ENCODE data around the gene KRTCAP2.
A peak's percentile ranks its signal among the peaks of the same experiment; 100 is the strongest.
"Not testable (repeated sequence)": the region's sequence is repeated elsewhere in the genome, so short reads cannot be mapped to it uniquely, and the experiment has no call there.

The KRTCAP2 gene

DNA sequence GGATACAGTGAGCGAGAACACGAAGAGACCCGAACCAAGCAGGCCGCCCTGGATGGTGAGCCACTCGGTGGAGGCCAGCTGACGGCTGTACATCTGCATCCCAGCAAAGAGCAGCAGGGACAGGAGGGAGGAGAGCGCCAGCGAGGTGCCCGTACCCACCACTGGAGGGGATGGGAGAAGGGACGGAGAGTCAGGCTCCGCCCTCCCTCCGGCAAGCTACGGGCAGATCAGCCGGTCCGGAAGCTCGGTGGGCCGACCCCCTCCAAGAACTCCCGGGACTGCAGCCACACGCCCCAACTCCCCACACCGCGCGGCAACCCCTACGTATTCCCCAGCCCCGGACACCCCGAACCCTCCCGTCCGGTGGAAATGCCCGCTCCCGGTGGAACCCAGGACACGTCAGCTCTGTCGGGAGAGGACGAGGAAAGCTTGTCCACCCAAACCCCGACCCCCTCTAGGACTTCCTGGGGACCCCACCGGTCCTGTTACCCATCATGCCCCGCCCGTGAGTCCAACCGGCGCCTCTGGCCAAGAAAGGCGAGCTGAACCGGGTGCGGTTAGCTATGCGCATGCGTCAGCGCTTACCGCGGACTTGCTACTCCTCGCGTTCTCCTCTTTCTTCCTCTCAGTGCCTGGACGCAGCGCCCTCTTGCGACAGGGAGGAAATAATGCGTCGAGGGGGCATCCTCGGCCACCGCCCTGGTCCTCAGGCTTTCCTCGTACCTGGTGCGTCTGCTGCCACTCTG, at the start of gene KRTCAP2:
Gene KRTCAP2, minus strand, starts transcription at position 573 of the 746 bp plus-strand sequence. Its CDS starts 80 bp downstream, at position 493.
- Mint-ChIP-seq H3K36me3 (ENCODE audit: low read depth) (peaks cover 47% of the 10 kb centered on the region), H3K27me3 (ENCODE audit: low read depth) (no peaks in the 10 kb centered on the region), H3K4me1 (ENCODE audit: low read depth) (peaks cover 55% of the 10 kb centered on the region), H3K27ac (peak within 1 kb of the TSS; percentile 98), H3K4me3 (peak within 1 kb of the TSS; percentile 95), H3K9me3 (no peaks in the 10 kb centered on the region)
- peak; percentile 95 for DNase-seq (ENCODE audit: low spot score)

DNA sequence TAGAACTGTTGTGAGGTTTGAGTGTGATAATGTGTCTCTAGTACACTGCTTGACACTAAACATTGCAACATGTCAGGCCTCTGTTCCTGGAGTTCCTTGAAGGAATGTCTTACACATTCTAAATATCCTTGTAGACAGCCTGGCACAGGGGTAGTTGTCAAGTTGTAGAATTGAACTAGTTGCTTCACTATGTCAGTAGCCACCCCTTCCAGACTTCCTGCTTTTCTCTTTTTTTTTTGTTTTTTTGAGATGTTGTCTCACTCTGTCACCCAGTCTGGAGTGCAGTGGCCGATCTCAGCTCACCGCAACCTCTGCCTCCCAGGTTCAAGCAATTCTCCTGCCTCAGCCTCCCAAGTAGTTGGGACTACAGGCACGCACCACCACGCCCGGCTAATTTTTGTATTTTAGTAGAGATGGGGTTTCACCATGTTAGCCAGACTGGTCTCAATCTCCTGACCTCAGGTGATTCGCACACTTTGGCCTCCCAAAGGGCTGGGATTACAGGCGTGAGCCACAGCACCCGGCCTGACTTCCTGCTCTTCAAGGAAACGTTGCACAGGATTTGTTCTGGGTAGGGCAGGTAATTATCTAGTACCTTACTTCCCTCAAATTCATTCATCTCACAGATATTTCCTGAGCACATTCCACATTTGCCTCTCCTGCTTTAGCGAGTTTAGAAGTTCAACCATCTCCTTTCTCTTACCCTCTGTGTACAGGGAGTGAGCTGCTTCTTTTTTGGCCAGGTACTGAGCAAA, 47.3 kb upstream of the KRTCAP2 start:
- Mint-ChIP-seq H3K36me3 (ENCODE audit: low read depth) (peaks cover 10% of the 10 kb centered on the region), H3K27ac (peak overlapping the region; percentile 81), H3K4me1 (ENCODE audit: low read depth) (peaks cover 19% of the 10 kb centered on the region)
- not testable (repeated sequence) for H3K27me3 Mint-ChIP-seq (ENCODE audit: low read depth); DNase-seq (ENCODE audit: low spot score); H3K9me3 Mint-ChIP-seq; H3K4me3 Mint-ChIP-seq

DNA sequence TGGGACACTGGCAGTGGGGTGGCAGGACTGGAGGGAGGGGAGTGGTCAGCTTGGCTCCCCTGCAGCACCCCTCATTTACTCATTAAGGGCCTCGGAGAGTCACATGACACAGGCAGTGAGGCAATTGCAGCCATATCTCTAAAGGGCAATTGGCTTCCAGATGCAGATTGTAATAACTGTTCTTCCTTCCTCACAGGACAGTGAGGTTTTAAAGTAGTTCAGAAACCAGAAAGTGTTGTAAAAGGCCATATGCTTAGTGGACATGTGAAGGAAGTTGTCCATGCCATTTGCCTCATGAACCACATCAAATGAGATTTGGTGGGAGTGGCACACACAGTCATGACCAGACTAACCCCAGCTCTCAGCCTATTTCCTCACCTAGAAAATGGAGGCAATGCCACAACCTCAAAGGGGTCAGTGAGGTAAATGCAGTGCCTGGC, 46.5 kb upstream of the KRTCAP2 start:
- Mint-ChIP-seq H3K27me3 (ENCODE audit: low read depth) (no peaks in the 10 kb centered on the region), H3K4me3 (peak overlapping the region; percentile 29), H3K27ac (peak overlapping the region; percentile 81), H3K36me3 (ENCODE audit: low read depth) (peaks cover 15% of the 10 kb centered on the region), H3K9me3 (no peaks in the 10 kb centered on the region), H3K4me1 (ENCODE audit: low read depth) (peaks cover 20% of the 10 kb centered on the region)
- no peak for DNase-seq (ENCODE audit: low spot score)

DNA sequence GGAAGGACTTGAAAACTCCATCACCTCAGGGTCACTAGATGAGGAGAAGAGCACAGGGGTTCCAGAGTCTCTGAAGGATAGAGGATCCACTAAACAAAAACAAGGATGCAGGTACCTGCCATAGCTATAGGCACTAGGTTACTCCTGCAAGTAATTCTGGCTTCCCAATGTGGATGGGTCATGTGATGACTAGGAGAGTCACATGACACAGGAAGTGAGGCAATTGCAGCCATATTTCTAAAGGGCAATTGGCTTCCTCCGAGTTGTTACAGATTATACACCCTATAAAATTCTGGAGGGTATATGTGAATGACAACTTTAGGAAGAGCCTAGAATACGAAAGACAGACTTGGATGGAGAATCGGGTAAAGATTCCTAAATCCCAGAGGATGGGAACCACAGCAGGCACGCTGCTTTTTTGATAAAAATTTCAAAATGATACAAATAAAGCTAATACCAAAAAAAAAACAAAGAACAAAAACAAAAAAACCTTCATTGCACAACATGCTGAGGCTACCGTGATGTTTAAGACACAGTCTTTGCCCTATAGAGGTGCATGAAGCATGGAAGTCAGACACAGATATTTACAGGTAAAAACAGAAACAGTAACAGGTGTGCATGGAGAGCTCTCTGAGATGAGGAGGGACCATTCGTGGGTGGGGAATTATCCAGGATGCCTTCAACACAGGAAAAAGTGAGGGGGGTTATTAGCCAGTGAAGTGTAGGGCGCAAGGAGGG, 45.9 kb upstream of the KRTCAP2 start:
- DNase-seq (ENCODE audit: low spot score), result no peak
- H3K27ac Mint-ChIP-seq, result peak overlapping the region; percentile 81
- H3K36me3 Mint-ChIP-seq (ENCODE audit: low read depth), result peaks cover 11% of the 10 kb centered on the region
- peak overlapping the region; percentile 29 for H3K4me3 Mint-ChIP-seq
- peaks cover 20% of the 10 kb centered on the region for H3K4me1 Mint-ChIP-seq (ENCODE audit: low read depth)
- no peaks in the 10 kb centered on the region for H3K9me3 Mint-ChIP-seq
- no peaks in the 10 kb centered on the region for H3K27me3 Mint-ChIP-seq (ENCODE audit: low read depth)

DNA sequence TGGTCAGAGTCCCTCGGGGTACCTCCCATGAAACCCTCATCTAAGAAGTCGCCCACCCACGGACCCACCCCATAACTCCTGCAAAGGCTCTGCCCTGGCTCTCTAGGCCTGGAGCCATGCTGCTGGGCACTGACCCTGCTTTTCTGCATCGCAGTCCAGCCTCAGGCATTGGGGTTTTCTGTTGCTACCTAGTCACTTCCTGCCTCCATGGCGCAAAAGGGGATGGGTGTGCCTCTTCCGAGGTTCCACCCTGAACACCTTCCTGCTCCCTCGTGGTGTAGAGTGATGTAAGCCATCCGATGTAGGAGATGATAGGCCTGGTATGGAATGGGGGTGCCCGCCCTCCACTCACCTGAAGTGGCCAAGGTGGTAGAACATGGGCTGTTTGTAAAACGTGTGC, 41.6 kb upstream of the KRTCAP2 start:
- H3K27me3 Mint-ChIP-seq (ENCODE audit: low read depth); DNase-seq (ENCODE audit: low spot score); H3K4me3 Mint-ChIP-seq; H3K9me3 Mint-ChIP-seq: not testable (repeated sequence)
- peaks cover 17% of the 10 kb centered on the region for H3K36me3 Mint-ChIP-seq (ENCODE audit: low read depth)
- peak overlapping the region; percentile 78 for H3K27ac Mint-ChIP-seq
- H3K4me1 Mint-ChIP-seq (ENCODE audit: low read depth), result peaks cover 20% of the 10 kb centered on the region

DNA sequence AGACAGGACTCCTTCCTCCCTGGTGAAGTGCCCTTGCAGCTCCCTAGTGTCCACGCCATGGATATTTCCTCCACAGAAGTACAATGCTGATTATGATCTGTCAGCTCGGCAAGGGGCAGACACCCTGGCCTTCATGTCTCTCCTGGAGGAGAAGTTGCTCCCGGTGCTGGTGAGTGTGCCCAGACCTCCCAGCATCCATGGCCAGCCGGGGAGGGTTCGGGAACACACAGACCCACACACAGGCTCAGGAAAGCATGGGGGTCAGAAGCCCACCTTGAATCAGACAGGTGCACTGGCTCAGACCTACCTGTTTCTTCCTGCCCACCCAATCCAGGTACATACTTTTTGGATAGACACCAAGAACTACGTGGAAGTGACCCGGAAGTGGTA, 38.9 kb upstream of the KRTCAP2 start:
- not testable (repeated sequence) for H3K4me3 Mint-ChIP-seq; H3K27me3 Mint-ChIP-seq (ENCODE audit: low read depth); H3K27ac Mint-ChIP-seq; H3K9me3 Mint-ChIP-seq; DNase-seq (ENCODE audit: low spot score)
- Mint-ChIP-seq H3K4me1 (ENCODE audit: low read depth) (peaks cover 24% of the 10 kb centered on the region), H3K36me3 (ENCODE audit: low read depth) (peaks cover 14% of the 10 kb centered on the region)

DNA sequence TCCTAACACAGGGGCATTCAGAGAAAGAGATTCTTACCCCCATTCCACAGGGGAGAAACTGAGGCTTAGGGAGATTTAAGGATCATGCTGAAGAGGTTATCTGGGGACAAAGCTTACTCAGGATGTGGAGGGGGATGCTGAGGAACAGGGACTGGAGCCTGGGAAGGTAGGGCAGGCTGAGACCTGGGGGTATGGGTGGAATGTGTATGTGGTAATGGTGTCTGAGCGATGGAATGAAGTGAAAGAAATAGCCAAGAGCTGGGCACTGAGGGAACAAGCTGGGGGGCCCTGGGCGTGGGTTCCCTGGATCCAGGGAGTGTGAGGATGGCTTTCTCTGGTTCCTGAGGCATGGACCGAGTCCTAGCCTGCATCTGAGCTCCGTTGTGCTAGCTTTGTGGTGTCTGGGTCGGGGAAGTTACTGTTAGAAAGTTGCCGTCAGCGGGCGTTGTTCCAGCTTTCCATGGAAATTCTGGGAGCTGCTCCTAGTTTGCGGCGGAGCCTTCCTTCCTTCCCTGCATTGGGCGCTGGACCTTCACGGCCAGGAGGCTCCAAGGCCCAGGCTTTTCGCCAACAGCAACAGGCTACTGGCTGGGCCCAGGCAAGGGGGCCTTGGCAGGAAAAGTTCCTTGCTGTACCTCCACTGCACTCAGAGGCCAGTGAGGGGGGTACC, 38.4 kb upstream of the KRTCAP2 start:
- H3K4me3 Mint-ChIP-seq; H3K27me3 Mint-ChIP-seq (ENCODE audit: low read depth); H3K27ac Mint-ChIP-seq: not testable (repeated sequence)

DNA sequence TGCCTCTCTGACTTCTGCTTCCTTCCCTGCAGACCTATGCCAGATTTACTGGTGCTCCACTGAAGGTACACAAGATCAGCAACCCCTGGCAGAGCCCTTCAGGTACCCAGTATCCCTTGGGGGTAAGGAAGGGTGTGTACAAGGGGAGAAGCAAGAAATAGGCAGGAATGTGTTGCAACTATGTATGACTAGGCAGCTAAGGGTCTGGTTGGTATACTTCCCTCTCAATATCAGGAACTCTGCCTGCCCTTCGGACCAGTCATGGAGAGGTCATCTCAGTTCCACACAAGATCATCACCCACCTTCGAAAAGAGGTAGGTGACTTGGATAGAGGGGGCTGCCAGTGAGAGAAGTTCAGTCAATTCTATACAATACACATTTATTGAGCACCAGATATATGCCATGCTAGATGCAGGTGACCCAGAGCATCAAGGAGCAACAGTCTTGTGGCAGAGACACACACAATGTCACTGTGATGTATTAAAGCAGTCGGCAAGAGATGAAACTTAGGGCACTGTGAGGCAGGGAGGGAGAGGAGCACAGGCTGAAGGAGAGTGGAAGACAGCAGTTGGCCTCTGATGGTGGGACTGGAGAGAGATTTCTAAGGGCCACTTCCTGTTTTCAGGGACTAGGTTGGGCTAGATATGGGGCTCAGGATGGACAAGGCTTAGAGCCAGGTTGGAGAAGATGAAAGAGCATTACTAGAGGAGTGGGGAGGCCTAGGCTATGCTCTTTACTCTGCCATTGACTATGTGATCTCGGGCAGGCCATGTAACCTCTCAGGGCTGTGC, 37.4 kb upstream of the KRTCAP2 start:
- Mint-ChIP-seq H3K4me1 (ENCODE audit: low read depth) (peaks cover 28% of the 10 kb centered on the region), H3K27ac (no peak overlapping the region), H3K36me3 (ENCODE audit: low read depth) (peaks cover 12% of the 10 kb centered on the region), H3K27me3 (ENCODE audit: low read depth) (no peaks in the 10 kb centered on the region), H3K4me3 (peak overlapping the region; percentile 42), H3K9me3 (no peaks in the 10 kb centered on the region)
- no peak for DNase-seq (ENCODE audit: low spot score)

More for the DNA sequence above, 38.4 kb upstream of the KRTCAP2 start:
- Mint-ChIP-seq H3K36me3 (ENCODE audit: low read depth) (peaks cover 14% of the 10 kb centered on the region), H3K4me1 (ENCODE audit: low read depth) (peaks cover 28% of the 10 kb centered on the region)
- not testable (repeated sequence) for H3K9me3 Mint-ChIP-seq; DNase-seq (ENCODE audit: low spot score)

DNA sequence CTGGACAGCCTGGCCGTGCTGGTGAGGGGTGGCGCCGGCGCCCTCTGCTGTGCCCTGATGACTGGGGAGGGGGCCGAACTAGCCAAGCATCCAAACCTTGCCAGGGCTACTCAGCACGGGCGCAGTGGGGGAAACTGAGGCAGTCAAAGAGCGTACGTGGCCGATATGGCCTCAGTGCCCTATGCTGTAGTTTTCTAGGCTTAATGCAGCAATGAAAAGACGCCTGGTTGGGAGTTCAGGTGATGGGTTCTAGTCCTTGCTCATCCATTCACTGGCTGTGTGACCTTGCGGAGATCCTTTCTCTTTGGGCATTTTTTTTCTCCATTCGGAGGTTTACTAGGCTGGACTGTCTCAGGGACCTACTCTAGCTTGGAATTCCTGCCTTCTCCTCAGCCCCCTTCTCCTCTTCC, 36.2 kb upstream of the KRTCAP2 start:
- Mint-ChIP-seq H3K27ac (peak overlapping the region; percentile 91), H3K4me3 (peak overlapping the region; percentile 95), H3K4me1 (ENCODE audit: low read depth) (peaks cover 25% of the 10 kb centered on the region), H3K36me3 (ENCODE audit: low read depth) (peaks cover 7% of the 10 kb centered on the region), H3K27me3 (ENCODE audit: low read depth) (no peaks in the 10 kb centered on the region), H3K9me3 (no peaks in the 10 kb centered on the region)
- no peak for DNase-seq (ENCODE audit: low spot score)

DNA sequence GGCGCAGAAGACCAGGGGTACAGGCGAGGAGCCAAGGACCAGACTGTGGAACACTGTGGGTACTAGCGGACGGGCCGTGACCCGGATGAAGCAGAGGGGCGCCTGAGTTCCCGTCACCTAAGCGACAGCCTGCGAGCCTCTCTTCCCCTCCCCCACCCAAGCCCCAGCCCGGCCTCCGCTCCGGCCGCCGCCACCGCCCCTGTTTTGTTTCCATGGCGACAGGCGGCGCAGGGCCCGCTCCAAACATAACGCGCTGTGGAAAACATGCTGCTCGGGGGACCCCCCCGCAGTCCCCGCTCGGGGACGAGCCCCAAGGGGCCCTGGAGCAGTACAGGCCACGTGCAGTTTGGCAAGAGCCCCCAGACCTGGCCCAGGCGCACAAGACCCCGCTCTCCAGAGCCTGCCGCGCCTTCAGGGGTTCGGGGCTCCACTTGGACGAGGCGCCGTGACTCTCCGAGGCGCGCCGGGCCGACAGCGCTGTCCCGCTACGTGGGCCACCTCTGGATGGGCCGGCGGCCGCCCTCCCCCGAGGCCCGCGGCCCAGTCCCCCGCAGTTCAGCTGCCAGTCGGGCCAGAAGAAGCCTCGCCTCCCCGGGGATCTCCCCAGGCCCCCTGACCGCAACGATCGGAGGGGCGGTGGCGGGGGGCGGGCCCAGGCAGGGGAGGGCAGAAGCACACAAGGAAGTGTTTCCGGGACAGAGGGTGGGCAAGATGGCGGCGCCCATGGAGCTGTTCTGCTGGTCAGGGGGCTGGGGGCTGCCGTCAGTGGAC, 35.6 kb upstream of the KRTCAP2 start, which contains the start of gene MTX1:
Gene MTX1, plus strand, starts transcription at position 155 of the 771 bp plus-strand sequence. Its CDS starts 110 bp downstream, at position 265.
- H3K9me3 Mint-ChIP-seq, result no peaks in the 10 kb centered on the region
- DNase-seq (ENCODE audit: low spot score), result peak; percentile 86
- H3K4me3 Mint-ChIP-seq, result peak within 1 kb of the TSS; percentile 95
- peaks cover 25% of the 10 kb centered on the region for H3K4me1 Mint-ChIP-seq (ENCODE audit: low read depth)
- peak within 1 kb of the TSS; percentile 92 for H3K27ac Mint-ChIP-seq
- H3K36me3 Mint-ChIP-seq (ENCODE audit: low read depth), result peaks cover 7% of the 10 kb centered on the region
- H3K27me3 Mint-ChIP-seq (ENCODE audit: low read depth), result no peaks in the 10 kb centered on the region

DNA sequence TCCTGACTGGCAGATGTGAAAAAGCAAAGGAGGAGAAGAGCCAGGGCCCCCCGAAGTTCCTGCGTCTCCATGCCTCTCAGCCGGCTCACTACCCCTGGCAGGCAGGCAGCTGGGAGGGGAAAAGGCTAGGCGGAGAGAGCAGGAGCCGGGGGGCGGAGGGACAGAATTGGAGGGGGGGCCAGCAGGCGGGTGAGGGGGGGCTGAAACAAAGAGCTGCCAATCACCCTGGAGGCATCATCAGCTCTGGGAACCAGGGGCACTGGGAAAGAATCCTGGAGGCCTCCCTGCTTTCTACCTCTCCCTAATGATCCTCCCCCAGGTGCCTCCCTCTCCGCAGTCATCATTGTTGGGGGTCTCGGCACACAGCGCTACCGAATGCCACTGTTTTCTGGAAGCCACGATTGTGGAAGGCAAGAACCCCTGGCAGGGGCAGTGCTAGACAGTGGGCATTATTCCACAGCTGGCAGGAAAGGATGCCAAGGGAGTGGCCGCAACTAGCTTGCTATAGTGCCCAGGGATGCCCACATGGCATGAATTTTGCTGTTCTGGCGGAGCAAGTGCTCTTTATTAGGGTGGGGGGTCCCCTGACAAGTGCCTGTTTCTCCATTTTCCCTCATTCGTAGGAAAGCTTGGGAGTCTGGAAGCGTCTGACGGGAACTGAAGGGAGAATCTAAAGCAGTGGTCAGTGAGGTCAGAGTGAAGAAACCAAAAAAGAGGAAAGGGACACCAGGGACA, 34.9 kb upstream of the KRTCAP2 start, which contains the start of gene THBS3:
Gene THBS3, minus strand, starts transcription at position 92 of the 735 bp plus-strand sequence. Its CDS starts 21 bp downstream, at position 71.
- Mint-ChIP-seq H3K9me3 (no peaks in the 10 kb centered on the region), H3K4me1 (ENCODE audit: low read depth) (peaks cover 25% of the 10 kb centered on the region), H3K27me3 (ENCODE audit: low read depth) (no peaks in the 10 kb centered on the region)

More for the DNA sequence above, 34.9 kb upstream of the KRTCAP2 start, which contains the start of gene THBS3:
- DNase-seq (ENCODE audit: low spot score), result no peak
- H3K27ac Mint-ChIP-seq, result peak within 1 kb of the TSS; percentile 92
- H3K4me3 Mint-ChIP-seq, result peak within 1 kb of the TSS; percentile 95
- peaks cover 7% of the 10 kb centered on the region for H3K36me3 Mint-ChIP-seq (ENCODE audit: low read depth)
